HTR-8/SVneo (cell line): ENCODE data around the gene CD82.
A peak's percentile ranks its signal among the peaks of the same experiment; 100 is the strongest.
"Not testable (repeated sequence)": the region's sequence is repeated elsewhere in the genome, so short reads cannot be mapped to it uniquely, and the experiment has no call there.

Experiments
- DNase-seq: peaks from one replicate; pipeline ENCODE4 v3.0.0; 2011; ENCODE audit warnings: low spot score, mixed read lengths; ENCODE audit not compliant: insufficient read length
- FAIRE-seq: peaks from 2 replicates; lab custom pipeline; 2011; peaks lifted over from hg19 to GRCh38; lab: Jason Lieb, UNC

Gene CD82

DNA sequence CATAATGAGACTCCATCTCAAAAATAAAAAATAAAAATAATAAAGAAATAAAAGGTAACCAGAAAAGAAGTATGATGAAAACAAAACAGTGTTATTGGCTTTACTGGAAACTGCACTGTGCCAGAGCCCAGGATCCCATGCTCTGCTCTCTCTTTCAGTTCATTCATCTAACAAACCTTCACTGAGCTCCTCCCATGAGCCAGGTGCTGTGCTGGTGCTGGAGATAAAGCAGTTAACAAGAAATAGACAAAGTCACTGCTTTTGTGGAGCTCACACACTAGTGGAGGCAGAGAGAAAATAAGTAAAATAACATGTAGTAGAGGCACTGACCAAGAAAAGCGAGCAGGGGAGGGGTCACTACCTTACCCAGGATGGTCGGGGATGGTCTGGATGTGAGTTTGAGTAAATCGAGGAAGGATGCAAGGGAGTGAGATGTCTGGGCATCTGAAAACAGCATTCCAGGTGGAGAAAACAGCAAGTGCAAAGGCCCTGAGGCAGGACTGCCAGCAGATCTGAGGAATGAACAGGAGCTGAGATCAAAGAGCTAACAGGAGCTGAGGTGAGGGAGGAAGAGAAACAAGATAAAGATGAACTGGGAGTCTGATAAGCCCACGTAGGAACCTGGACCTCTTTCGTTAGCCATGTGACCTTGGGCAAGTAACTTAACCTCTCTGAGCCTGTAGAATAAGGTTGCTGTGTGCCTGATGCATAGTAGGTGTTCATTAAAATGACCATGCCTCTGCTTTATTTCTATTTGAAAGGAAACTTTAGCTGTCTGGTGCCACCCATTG is 31.3 kb upstream of the CD82 start:
- DNase-seq (no peak), FAIRE-seq (no peak)

DNA sequence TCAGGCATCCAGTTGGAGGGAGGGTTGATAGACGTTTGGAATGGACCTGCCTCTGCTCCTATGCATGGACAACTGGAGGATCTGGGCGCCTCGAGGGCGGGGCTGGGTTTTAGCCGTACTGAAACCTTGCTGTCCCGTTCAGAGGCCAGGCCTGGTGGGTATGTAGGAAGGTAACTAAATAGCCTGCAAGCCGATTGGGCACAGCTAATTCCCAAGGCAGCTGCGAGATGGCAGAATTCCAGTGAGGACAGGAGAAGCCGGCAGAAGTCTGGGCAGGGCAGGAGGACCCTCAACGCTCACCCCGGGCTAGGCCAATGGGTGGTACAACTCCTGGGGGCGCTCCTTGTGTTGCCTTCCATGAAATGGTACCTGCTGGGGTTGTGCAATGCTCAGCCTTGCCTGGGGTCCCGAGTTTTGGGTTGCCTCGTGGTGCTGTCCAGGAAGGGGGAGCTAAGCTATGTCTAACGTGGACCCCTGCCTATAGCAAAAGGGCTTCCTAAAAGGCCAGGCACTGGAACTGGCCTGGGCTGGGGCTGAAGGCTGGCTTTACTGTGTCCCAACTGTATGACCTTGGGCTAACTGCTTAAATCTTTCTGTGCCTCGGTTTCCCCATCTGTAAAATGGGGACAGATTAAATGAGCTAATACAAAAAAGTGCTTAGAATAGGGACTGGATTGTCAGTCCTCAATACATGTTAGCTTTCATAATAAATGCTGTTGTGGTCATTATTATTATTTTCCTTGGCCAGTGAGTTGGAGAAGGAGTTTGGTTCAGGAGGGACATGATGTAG is 30.1 kb upstream of the CD82 start:
- DNase-seq (no peak), FAIRE-seq (no peak)

DNA sequence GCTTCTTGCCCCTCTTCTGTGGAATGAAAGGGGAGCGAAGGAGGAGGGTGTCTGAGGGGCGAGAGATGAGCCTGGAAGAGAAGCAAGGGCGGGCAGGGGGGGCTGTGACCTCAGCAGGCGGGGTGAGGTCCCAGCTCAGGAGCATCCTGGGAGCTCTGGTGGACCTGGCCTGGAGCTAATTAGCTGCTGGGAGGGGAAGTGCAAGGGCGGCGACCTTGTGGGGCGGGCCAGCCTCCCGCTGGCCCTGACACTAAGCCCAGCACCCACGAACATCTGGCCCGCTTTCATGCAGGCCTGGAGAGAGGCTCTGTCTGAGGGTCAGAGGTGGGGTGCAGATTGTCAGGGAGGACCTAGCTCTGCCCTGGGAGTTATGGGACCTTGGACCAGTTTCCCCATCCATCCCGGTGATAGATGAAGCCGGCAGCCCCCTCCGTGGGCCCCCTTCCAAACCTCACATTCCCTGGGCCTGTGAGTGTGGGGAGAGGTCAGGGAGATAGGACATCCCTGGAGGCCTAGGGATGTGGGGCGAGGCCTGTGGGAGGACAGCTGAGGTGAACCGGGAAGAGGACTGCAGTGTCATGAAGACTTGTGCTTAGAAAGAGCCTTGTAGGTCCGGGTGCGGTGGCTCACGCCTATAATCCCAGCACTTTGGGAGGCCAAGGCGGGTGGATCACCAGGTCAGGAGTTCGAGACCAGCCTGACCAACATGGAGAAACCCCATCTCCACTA is 28.5 kb upstream of the CD82 start:
- DNase-seq (no peak), FAIRE-seq (no peak)

DNA sequence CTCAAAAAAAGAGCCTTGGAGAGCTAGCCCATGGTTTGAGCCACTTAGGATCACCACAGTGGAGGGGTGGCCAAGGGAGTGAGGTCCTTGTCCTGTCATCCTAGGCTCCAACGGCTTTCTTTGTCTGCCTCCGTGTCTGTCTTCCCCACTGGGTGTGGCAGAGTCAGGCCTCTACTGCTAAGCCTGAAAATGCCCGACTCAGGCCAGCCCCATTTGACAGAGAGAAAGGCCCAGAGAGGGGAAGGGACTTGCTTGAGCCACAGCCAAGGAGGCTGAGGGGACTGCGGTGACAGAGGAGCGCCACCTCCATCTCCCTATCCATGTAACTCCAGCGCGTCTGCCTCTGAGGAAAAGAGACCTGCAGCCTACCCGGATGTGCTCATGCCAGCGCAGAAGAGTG is 27.8 kb upstream of the CD82 start:
- peak; percentile 13 for FAIRE-seq
- no peak for DNase-seq

DNA sequence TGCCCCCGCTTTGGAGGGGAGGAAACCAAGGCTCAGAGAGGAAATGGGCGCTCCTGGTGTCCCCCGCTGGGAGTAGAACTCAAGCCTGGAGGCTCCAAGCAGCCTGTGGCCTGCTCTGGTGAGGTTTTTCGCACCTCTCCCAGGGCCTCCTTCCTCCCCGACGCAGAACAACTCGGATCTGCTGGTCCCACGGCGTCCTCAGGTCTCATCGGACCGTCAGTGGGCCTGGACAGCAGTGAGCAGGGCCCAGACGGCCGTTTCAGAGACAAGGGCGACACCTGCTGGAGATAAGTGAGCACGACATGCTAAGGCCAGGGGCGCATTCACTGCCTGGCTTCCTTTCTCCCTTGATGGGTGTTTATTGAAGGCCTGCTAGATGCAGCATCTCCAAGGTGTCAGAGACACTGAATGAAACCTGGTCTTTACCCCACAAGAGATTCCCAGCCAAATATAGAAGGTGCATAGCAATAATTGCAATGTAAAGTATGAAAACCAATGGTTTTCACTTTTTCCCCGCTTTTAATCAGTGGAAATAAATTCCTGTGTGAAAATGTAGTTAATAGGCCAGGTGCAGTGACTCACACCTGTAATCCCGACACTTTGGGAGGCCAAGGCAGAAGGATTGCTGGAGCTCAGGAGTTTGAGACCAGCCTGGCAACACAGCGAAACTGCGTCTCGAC is 26.9 kb upstream of the CD82 start:
- FAIRE-seq, result peak; percentile 87
- peak; percentile 78 for DNase-seq

DNA sequence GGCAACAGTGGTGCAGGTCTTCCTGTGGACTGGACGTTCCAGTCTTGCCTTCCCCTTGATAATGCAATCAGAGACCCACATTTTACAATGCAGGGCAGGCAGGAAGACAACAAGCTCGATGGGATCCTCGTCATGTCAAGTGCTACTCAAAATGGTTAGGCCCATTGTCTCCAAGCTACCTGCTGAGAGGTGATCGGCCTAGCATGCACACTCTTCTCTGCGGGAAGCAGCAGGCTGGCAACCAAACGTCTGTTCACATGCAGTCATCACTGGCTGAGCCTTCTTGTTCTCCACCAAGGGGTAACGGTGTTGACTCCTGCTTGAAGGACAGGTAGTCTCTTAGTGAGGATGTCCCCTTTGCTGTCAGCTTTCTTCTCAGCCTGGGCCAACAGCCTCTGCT is 25.5 kb upstream of the CD82 start:
- DNase-seq (no peak), FAIRE-seq (no peak)

DNA sequence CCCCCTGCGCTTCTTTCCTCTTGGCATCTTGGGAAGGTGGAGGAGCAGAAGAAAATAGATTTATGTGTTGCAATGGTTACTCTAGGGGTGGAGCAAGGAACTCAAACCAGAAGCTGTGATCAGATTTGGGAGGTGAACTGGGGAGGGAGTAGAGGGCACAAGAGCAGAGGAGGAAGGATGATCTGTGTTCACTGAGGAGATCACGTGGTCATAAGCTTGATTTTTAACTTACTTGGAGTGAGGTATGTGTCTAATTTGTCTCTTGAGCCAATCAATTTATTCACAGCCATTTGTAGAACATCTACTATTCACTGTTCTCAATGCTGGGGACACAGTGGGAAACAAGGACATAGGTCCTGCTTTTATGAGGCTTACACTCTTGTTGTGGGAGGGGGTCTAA is 24.8 kb upstream of the CD82 start:
- FAIRE-seq (no peak), DNase-seq (no peak)

DNA sequence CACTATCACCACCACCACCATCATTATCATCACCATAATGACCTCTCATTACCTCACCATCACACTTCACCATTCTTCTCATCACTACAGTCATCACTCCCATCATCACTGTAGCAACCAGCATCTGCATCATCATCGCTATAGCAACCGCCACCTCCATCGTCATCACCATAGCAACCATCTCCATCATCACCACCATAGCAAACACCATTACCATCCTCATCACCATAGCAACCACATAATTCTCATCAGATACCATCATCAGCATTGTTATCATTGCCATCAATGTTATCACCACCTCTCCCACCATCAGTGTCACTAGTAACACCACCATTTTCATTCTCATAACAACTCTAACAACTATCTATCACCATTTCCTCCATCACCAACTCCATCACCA is 23.1 kb upstream of the CD82 start:
- no peak for DNase-seq
- peak; percentile 26 for FAIRE-seq

DNA sequence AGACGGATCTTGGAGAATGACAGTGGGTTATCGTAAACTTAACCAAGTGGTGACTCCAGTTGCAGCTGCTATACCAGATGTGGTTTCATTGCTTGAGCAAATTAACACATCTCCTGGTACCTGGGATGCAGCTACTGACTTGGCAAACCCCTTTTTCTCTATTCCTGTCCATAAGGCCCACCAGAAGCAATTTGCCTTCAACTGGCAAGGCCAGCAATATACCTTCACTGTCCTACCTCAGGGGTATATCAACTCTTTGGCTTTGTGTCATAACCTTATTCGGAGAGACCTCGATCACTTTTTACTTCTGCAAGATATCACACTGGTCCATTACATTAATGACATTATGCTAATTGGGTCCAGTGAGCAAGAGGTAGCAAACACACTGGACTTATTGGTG is 18.5 kb upstream of the CD82 start:
- not testable (repeated sequence) for FAIRE-seq, DNase-seq

DNA sequence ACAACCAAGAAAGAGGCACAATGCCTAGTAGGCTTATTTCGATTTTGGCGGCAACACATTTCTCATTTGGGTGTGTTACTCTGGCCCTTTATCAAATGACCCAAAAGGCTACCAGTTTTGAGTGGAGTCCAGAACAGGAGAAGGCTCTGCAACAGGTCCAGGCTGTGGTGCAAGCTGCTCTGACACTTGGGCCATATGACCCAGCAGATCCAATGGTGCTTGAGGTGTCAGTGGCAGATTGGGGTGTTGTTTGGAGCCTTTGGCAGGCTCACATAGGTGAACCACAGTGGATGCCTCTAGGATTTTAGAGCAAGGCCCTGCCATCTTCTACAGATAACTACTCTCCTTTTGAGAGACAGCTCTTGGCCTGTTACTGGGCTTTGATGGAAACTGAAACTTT is 17.9 kb upstream of the CD82 start:
- FAIRE-seq, DNase-seq: not testable (repeated sequence)

DNA sequence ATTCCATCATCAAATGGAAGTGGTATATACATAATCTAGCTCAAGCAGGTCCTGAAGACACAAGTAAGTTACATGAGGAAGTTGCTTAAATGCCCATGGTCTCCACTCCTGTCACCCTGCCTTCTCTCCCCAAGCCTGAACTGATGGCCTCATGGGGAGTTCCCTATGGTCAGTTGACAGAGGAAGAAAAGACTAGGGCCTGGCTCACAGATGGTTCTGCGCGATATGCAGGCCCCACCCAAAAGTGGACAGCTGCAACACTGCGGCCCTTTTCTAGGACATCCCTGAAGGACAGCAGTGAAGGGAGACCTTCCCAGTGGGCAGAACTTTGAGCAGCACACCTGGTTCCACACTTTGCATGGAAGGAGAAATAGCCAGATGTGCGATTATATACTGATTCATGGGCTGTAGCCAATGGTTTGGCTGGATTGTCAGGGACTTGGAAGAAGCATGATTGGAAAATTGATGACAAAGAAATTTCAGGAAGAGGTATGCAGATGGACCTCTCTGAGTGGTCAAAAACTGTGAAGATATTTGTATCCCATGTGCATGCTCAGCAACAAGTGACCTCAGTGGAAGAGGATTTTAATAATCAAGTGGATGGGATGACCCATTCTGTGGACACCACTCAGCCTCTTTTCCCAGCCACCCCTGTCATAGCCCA is 17.3 kb upstream of the CD82 start:
- DNase-seq (no peak), FAIRE-seq (no peak)

DNA sequence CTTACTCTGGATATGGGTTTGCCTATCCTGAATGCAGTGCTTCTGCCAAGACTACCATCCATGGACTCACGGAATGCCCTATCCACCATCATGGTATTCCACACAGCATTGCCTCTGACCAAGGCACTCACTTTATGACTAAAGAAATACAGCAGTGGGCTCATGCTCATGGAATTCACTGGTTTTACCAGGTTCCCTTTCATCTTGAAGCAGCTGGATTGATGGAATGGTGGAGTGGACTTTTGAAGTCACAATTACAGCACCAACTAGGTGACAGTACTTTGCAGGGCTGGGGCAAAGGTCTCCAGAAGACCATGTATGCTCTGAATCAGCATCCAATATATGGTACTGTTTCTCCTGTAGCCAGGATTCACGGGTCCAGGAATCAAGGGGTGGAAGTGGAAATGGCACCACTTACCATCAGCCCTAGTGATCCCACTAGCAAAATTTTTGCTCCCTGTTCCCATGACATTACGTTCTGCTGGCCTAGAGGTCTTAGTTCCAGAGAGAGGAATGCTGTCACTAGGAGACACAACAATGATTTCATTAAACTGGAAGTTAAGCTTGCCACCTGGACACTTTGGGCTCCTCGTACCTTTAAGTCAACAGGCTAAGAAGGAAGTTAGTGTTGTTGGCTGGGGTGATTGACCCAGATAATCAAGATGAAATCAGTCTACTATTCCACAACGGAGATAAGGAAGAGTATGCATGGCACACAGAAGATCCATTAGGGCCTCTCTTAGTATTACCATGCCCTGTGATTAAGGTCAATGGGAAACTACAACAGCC is 16.3 kb upstream of the CD82 start:
- FAIRE-seq, DNase-seq: not testable (repeated sequence)

DNA sequence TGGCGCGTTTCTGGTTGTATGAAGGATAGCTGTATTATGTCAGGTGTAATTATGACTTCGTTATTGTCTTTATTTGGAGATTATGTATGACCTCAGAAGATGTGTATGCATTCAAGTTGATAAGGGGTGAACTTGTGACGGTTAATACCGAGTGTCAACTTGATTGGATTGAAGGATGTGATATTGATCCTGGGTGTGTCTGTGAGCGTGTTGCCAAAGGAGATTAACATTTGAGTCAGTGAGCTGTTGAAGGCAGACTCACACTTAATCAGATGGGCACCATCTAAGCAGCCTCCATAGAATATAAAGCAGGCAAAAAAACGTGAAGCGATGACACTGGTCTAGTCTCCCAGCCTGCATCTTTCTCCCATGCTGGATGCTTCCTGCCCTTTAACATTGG is 15.3 kb upstream of the CD82 start:
- FAIRE-seq (no peak), DNase-seq (no peak)

DNA sequence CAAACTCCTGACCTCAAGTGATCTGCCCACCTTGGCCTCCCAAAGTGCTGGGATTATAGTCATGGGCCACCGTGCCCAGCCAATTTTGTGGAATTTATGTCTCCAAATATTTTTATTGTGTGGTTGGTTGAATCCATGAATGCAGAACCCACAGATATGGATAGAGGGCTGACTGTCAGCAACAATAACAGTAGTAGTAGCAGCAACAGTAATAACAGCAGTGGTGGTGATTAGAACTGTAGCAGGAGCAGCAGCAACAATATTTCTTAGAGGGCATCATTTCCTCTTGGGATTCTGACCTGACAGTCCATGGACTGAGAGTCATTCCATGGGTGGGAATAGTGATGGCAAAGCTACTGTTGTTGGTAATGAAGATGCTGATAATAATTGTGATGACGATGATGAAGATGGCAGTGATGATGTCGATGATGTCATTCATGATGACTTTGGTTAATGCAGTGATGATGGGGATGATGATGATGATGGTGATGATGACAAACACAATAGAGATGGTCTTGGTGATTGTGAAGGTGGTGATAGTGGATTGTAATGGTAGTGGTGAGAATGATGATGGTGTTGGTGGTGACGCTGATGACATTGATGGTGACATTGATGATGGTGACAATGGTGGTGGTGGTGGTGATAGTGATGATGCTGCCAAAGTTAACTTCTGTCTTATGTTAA is 13.9 kb upstream of the CD82 start:
- FAIRE-seq (peak; percentile 74), DNase-seq (no peak)

DNA sequence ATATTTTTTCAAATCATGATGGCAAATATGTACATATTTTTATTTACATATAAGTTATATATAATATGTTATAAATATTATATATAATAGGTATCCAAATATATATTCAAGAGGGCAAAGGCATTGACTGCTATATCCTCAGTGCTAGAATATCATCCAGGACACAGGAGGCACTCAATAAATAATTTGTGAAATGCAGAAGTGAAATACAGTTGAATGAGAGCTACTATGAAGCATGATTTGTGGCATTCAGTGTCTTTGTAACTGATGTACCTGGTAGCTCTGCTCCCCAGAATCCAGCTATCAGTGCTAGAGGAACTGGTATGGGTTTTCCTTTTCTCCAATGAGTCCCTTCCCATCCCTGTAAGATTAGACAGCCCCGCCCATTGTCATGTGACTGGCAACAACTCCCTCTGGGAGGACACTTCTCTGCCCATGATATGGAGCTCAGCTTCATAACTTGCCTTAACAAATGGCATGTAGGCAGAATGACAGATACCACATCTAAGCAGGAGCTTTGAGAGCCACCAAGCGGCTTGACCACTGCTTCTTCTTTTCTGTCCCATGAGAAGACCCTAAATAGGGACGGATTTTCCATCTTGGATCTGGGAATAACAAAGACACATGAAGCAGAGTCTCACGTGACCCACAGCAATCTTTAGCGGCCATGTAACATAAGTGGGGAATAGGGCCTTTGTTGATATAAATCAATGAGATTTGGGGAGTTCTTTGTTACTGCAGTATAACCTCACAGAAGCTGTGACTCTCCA is 10.2 kb upstream of the CD82 start:
- DNase-seq (no peak), FAIRE-seq (no peak)

DNA sequence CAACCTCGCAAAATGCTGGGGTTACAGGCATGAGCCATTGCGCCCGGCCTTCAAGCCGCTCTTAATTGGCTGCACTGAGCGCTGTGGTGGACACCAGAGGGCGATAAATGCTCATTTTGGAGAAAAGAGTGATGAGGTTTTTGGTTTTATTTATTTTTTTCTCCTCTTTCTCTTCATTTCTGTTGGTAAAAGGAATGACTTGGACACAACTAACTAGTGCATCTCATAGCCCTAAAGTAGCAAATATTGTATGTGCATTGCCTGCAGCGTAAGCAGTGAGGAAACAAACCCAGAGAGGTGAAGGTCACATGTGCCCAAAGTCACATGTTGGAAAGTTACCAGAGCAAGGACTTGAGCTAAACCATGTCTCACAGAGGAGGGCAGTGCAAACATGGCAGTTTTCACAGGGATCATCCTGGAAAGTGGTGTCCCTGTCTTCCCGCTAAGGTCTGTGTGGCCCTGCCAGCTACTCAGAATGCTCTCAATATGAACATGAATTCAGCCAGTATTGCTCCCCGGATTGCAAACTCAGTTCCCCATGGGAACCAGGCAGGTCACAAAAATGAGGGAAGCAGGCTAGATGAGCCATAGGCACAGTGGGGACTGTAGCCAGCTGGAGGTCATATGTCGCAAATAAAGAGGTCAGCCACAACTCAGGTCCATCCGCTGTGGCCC is 8.6 kb upstream of the CD82 start:
- FAIRE-seq (no peak), DNase-seq (no peak)

DNA sequence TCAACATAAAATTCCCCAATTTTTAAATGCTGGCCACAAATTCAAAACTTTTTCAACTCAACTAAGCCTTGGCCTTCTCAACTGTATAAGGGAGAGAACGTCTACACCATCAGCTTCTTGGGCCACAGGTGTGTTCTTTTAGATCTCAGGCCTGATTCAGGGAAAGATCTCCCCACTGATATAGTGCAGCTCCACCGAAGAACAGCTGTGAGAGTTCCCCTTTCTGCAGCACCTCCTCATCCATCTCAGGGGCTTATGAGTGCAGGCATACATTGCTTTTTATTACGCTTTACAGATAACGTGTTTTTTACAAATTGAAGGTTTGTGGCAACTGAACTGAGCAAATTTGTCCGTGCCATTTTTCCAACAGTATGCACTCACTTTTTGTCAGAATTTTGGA is 8.0 kb upstream of the CD82 start:
- FAIRE-seq (no peak), DNase-seq (no peak)
